Glomerular visceral epithelial cell (primary cell): ENCODE measurements around the gene GLI3.

Experiments used
- DNase-seq: peaks from one replicate; pipeline ENCODE4 v3.0.0-alpha.2; 2016; ENCODE audit errors: extremely low spot score

The GLI3 gene

GRCh38 chr7:42236976-42237810 is at the start of gene GLI3:
Gene GLI3, minus strand, starts transcription at chr7:42237209. Its CDS starts 13,956 bp downstream, at chr7:42223253.
- DNase-seq = peak; percentile 87

GRCh38 chr7:42285383-42285824 is 48.4 kb upstream of the GLI3 start:
- no peak for DNase-seq

DNA sequence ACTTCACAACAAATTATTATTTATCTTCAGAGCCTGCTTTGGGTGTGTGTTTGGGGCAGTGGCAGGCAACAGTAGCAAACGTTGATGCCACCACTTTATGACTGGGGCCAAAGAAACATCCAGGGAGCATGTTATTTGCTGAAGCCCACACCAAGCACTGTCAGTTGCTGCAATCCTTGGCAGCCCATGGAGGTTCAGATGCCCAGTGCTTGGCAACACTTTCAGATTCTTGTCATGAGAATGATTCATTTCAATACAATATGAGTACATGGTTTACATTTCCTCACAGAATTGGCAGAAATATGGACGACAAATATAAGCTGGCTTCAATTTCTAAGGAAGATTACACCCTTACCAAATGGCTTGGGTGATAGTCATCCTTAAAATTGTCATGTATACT is 46.5 kb upstream of the GLI3 start:
- no peak for DNase-seq

DNA sequence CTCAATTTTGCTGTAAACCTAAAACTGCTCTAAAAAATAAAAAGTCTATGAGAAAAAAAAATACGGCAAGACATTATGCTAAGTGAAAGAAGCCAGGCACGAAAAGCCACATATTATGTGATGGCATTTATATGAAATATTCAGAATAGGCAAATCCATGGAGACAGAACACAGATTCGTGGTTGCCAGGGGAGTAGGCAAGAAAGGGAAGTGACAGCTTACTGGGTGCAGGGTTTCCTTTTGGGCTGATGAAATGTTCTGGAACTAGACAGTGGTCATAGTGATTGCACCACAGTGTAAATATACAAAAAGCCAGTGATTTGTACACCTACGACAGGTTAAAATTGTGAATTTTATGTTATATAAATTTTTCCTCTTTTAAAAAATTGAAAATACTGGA is 41.3 kb upstream of the GLI3 start:
- no peak for DNase-seq

DNA sequence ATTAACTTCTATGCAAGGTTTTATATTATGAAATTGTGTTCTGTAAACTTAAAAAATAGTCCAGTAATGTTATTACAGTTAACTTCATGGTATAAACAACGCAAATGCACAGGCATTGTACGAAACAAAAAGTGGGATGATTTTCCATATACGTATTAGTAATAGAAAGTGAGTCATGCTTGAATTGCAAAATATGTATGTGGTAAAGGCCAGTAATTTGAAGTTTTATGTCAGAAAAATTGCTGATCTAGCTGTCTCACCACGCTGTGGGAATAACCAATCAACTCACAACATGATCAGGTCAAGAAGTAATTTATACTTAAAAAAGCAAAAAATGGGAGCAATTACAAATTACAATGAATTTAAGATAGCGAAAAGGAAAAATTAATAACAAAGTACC is 37.0 kb upstream of the GLI3 start:
- no peak for DNase-seq

DNA sequence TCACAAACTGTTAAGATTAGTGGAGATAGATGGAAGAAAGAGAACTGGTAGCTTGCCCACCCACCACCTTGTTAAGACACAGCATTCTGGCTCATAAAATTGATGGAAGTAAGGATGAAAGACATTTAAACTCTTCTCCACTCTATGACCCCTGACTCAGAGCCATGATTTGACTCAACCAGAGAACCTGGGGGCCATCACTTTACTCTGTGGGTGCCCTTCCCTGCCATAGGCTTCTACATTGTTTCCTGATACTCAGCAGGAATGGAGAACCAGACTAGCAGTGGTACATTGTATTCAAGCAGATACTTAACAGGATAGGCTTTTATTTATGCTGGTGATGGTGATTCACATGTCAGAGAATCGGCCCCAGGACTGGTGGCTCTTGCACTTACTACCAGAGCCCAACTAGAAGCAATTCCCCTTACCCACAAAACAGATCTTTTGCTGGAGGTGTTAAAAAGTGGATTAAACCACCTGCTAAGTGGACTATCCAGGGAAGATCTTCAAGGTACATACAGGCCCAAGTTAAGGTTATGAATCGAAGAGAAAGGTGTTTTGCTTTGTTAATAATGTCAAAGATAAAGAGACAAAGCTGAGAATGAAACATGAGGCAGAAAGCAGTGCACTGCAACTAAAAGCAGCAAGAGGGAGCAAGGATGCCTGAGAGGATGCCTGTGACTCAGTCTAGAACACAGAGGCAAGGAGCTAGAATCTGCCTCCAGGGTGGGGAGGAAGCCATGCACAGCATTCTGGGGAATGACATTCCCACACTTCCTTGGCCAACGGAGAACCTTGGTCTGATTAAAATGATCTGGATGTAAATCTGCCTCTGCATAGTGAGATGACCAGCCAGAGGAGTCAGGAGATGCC is 36.0 kb upstream of the GLI3 start:
- DNase-seq = no peak

DNA sequence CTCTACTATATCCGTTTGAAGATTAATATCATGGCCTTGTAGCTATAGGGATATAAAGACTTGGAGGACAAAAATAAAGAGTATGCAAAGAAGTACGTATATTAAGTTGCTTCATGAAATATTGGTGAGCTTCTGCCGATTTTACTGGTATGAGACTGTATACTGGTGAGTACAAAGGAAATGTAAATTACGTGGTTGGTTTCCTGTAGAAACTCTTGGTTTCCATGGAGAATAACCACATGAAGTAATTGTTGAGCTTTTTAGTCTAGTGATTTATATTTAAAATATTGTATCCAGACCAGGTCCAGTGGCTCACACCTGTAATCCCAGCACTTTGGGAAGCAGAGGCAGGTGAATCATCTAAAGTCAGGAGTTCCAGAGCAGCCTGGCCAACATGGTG is 32.2 kb upstream of the GLI3 start:
- DNase-seq = no peak

DNA sequence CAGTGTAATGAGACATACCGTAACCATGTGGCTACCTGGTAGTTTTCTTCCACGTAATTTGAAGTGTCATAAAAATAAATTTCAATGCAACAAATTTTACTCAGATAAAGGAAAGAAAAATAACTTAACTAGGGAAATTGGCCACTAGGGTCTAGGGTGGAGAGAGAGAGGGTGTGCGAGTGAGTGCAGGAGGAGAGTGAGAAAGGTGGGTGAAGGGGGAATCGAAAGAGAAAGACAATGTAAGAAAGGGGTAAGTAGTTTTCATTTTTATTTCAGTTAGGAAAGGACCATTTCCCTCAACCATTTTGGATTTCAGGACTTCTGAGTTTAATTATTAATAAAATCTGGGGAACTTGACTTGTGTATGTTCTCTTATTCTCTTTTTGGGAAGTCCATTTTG is 27.7 kb upstream of the GLI3 start:
- no peak for DNase-seq

GRCh38 chr7:42263971-42264370 is 27.0 kb upstream of the GLI3 start:
- DNase-seq = no peak

DNA sequence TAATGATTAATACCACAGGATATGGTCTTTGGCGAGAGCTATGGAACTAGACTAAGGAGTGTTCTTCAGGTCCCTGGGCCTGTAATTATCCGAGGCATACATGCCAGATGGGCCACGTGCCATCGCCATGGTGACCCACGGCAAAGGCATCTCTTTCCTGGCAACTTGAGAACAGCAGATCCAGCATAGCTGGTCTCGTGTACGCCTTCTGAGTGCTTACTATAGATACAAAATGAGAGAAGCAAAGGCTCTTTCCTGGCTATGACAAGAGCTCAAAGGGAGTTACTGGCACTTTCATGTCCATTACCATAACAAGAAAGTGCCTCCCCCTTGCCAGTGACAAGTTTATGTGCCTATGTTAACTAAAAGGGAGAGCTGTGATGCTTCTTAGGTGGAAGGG is 26.0 kb upstream of the GLI3 start:
- DNase-seq = peak; percentile 63

- DNase-seq = no peak
These were observed 17.2 kb upstream of the GLI3 start for GRCh38 chr7:42254217-42254616.

DNA sequence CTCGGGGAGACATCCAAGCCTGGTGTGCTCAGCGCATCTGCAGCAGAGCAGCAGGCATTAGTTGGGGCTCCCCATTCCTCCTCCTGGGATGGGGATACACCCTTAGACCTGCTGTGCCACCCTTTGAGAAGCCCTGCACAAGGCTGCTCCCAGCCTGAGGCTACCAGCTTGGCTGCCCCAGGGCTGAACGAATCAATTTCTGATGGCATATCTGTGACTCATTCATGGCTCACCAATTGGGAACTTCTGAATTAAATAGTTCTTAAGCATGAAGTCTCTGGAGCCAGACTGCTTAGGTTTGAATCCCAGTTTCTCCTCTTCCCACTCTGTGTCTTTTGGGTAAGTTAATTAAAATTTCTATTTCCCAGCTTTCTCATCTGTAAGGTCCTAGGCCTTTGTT is 16.3 kb upstream of the GLI3 start:
- DNase-seq = no peak

GRCh38 chr7:42250411-42250810 is 13.4 kb upstream of the GLI3 start:
- no peak for DNase-seq

- DNase-seq = no peak
These were observed 11.6 kb upstream of the GLI3 start for GRCh38 chr7:42248579-42248978.

- DNase-seq = peak; percentile 65
These were observed 10.3 kb upstream of the GLI3 start for GRCh38 chr7:42247301-42247700.

DNA sequence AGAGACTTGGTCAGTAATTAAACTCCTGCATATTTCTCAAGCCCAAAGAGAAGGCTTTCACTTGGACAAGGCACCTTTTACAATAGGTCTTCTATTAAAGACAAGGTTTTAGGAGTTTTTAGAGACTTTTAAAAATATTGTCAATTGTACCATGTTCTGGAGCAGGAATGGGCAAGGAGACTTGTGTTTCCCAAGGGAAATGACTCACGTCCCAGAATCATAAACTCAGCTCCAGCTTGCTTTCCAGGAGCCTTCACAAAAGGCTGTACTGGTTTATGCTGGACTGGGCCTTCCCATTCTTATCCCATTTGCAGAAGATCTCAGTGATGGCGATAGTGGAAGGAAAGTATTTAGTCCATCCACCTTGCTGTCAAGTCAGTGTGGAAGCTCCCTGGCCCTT is 7.8 kb upstream of the GLI3 start:
- DNase-seq = no peak

GRCh38 chr7:42242381-42242780 is 5.4 kb upstream of the GLI3 start:
- no peak for DNase-seq

- DNase-seq = no peak
These were observed 4.4 kb upstream of the GLI3 start for GRCh38 chr7:42241424-42241823.

GRCh38 chr7:42240416-42240815 is 3.4 kb upstream of the GLI3 start:
- no peak for DNase-seq

- peak; percentile 40 for DNase-seq
These were observed 1.8 kb upstream of the GLI3 start for GRCh38 chr7:42238709-42239366.

- peak; percentile 62 for DNase-seq
These were observed 967 bp upstream of the GLI3 start for GRCh38 chr7:42237811-42238541.
